HEK293 (cell line): Measurements from ENCODE around the gene CNPPD1.

Experiments
- ATF2 ChIP-seq: fragments of 450-650 bp; formaldehyde crosslinking; IDR thresholded peaks from 2 replicates; pipeline ENCODE4 v1.5.1; 2016; ENCODE audit warnings: missing biosample characterization, missing genetic modification characterization, low read depth
- CTCF ChIP-seq: fragments of 450-650 bp; formaldehyde crosslinking; IDR thresholded peaks from 2 replicates; pipeline ENCODE4 v1.5.1; 2016; ENCODE audit warnings: missing biosample characterization, missing genetic modification characterization
- GLIS2 ChIP-seq: fragments of 450-650 bp; formaldehyde crosslinking; IDR thresholded peaks from 2 replicates; pipeline ENCODE4 v1.5.1; 2016; ENCODE audit warnings: missing biosample characterization, missing genetic modification characterization
- PRDM10 ChIP-seq: fragments of 450-650 bp; formaldehyde crosslinking; IDR thresholded peaks from 2 replicates; pipeline ENCODE4 v1.5.1; 2016; ENCODE audit warnings: missing biosample characterization, missing genetic modification characterization
- ZBTB7A ChIP-seq: fragments of 450-650 bp; formaldehyde crosslinking; IDR thresholded peaks from 2 replicates; pipeline ENCODE4 v1.5.1; 2016; ENCODE audit warnings: low read depth, missing biosample characterization, missing genetic modification characterization

GRCh38 chr2:219140722-219141121 is 36.0 kb downstream of the CNPPD1 start:
- TF ChIP-seq ATF2 (tag by site-specific recombination), result no peak
- TF ChIP-seq CTCF (tag by site-specific recombination), result no peak
- no peak for TF ChIP-seq GLIS2 (tag by site-specific recombination)
- TF ChIP-seq PRDM10 (tag by site-specific recombination), result no peak
- no peak for TF ChIP-seq ZBTB7A
